GM21360 (cell line): Measurements from ENCODE around the gene ALKBH5.
"Not testable (repeated sequence)": the region's sequence is repeated elsewhere in the genome, so short reads cannot be mapped to it uniquely, and the experiment has no call there.

Source experiments
- ATAC-seq: cut with Tn5 transposase; IDR thresholded peaks from one replicate; pipeline ENCODE4 v1.9.1; 2021; ENCODE audit warnings: mild to moderate bottlenecking, moderate library complexity; ENCODE audit not compliant: unreplicated experiment

Gene ALKBH5

GRCh38 chr17:18185391-18185790, 1.8 kb downstream of the ALKBH5 start:
- ATAC-seq = no peak

- ATAC-seq = no peak
Observed at GRCh38 chr17:18185832-18186626, 2.4 kb downstream of the ALKBH5 start.

- no peak for ATAC-seq
Observed at GRCh38 chr17:18186627-18186982, 3.0 kb downstream of the ALKBH5 start.

- no peak for ATAC-seq
Observed at GRCh38 chr17:18187226-18187625, 3.6 kb downstream of the ALKBH5 start.

GRCh38 chr17:18187821-18188761, 4.5 kb downstream of the ALKBH5 start:
- ATAC-seq = no peak

GRCh38 chr17:18190628-18191235, 7.1 kb downstream of the ALKBH5 start:
- ATAC-seq = no peak

- ATAC-seq = no peak
Observed at GRCh38 chr17:18191236-18191667, 7.6 kb downstream of the ALKBH5 start.

GRCh38 chr17:18191967-18192366, 8.3 kb downstream of the ALKBH5 start:
- ATAC-seq = no peak

GRCh38 chr17:18194394-18194793, 10.8 kb downstream of the ALKBH5 start:
- ATAC-seq = no peak

- no peak for ATAC-seq
Observed at GRCh38 chr17:18194804-18195203, 11.2 kb downstream of the ALKBH5 start.

- ATAC-seq = no peak
Observed at GRCh38 chr17:18195246-18195645, 11.6 kb downstream of the ALKBH5 start.

- ATAC-seq = no peak
Observed at GRCh38 chr17:18197535-18198194, 14.0 kb downstream of the ALKBH5 start.

- ATAC-seq = no peak
Observed at GRCh38 chr17:18198530-18198929, 14.9 kb downstream of the ALKBH5 start.

GRCh38 chr17:18201108-18201507, 17.5 kb downstream of the ALKBH5 start:
- ATAC-seq = no peak

- ATAC-seq = no peak
Observed at GRCh38 chr17:18203308-18203707, 19.7 kb downstream of the ALKBH5 start.

- no peak for ATAC-seq
Observed at GRCh38 chr17:18205861-18206260, 22.2 kb downstream of the ALKBH5 start.

GRCh38 chr17:18206962-18207361, 23.3 kb downstream of the ALKBH5 start:
- no peak for ATAC-seq

- ATAC-seq = no peak
Observed at GRCh38 chr17:18208092-18208491, 24.5 kb downstream of the ALKBH5 start.

- no peak for ATAC-seq
Observed at GRCh38 chr17:18213666-18214270, 30.1 kb downstream of the ALKBH5 start.

- ATAC-seq = not testable (repeated sequence)
Observed at GRCh38 chr17:18216906-18217305, 33.3 kb downstream of the ALKBH5 start.
